Spleen (tissue), 11 donors: Measurements from ENCODE around the gene BMAL2. TPM values are rescaled to one million over a fixed set of nuclear protein-coding genes. Genes with fewer than 3 reads are reported as not detected.

Source experiments
- DNase-seq: peaks from one replicate; pipeline ENCODE4 v3.0.0-alpha.2; 2020
- H3K27ac ChIP-seq, 8 donors: fragments of 200-600 bp; sonication (generic) in 7 of 8; 1 replicate in 4 of 8; 2 replicates in 4 of 8; pipeline versions ENCODE4 v1.5.0 to v1.8.0; 2016 to 2021; ENCODE audit warnings: inconsistent platforms in 4 of 8, mild to moderate bottlenecking in 4 of 8, moderate library complexity in 1 of 8
- H3K27me3 ChIP-seq, 7 donors: fragments of 200-600 bp; sonication (generic) in 6 of 7; replicated peaks in 1 of 7; 1 replicate in 4 of 7; 2 replicates in 3 of 7; pipeline versions ENCODE4 v1.5.0 to v1.8.0; 2016 to 2021; ENCODE audit warnings: inconsistent platforms in 3 of 7, mild to moderate bottlenecking in 1 of 7
- H3K36me3 ChIP-seq, 6 donors: fragments of 200-600 bp; sonication (generic) in 5 of 6; 1 replicate in 4 of 6; 2 replicates in 2 of 6; pipeline versions ENCODE4 v1.5.0 to v1.8.0; 2016 to 2021; ENCODE audit warnings: inconsistent platforms in 2 of 6
- H3K4me1 ChIP-seq, 6 donors: fragments of 200-600 bp; sonication (generic) in 5 of 6; 1 replicate in 3 of 6; 2 replicates in 3 of 6; pipeline versions ENCODE4 v1.5.0 to v1.8.0; 2016 to 2021; ENCODE audit warnings: inconsistent platforms in 3 of 6
- H3K4me3 ChIP-seq, 8 donors: fragments of 200-600 bp; sonication (generic) in 7 of 8; 1 replicate in 4 of 8; 2 replicates in 4 of 8; pipeline versions ENCODE4 v1.5.0 to v1.8.0; 2016 to 2021; ENCODE audit warnings: inconsistent platforms in 4 of 8, mild to moderate bottlenecking in 4 of 8, moderate library complexity in 2 of 8
- H3K9me3 ChIP-seq, 8 donors: fragments of 200-600 bp; sonication (generic) in 7 of 8; 1 replicate in 4 of 8; 2 replicates in 4 of 8; pipeline versions ENCODE4 v1.5.0 to v1.8.0; 2016 to 2021; ENCODE audit warnings: inconsistent platforms in 4 of 8
- CTCF ChIP-seq, 11 experiments: fragments of 200-600 bp in 7 of 11; fragments of 450-650 bp in 4 of 11; sonication (generic) in 4 of 11; IDR thresholded peaks in 8 of 11; conservative IDR thresholded peaks in 3 of 11; 1 replicate in 7 of 11; 2 replicates in 4 of 11; pipeline versions ENCODE4 v1.4.0 to v1.8.0; 2016 to 2021; ENCODE audit warnings: antibody characterized with exemption in 11 of 11, inconsistent platforms in 4 of 11, mild to moderate bottlenecking in 1 of 11
- POLR2A ChIP-seq, 3 donors: fragments of 450-650 bp; IDR thresholded peaks; one replicate each; pipeline ENCODE4 v1.5.1; 2017; ENCODE audit warnings: antibody characterized with exemption in 3 of 3, mild to moderate bottlenecking in 1 of 3
- POLR2AphosphoS5 ChIP-seq, 3 donors: sonication (generic); formaldehyde crosslinking; IDR thresholded peaks; one replicate each; pipeline ENCODE4 v1.5.1; 2017; ENCODE audit warnings: antibody characterized with exemption in 3 of 3
- WGBS, 5 donors: extraction: QIAGEN DNeasy Blood & Tissue Kit in 3 of 5; methylation state at CpG; one replicate each; pipeline versions ENCODE4 v1.1.5 to v1.1.7; 2013 to 2018; 5-methylcytosine and 5-hydroxymethylcytosine counted together
- intact Hi-C: fragments of 100-400 bp; cut with DNase I; formaldehyde crosslinking; loops from one replicate; pipeline ENCODE4 v1.15.0; 2023; ENCODE audit warnings: low total_unique reads
- polyA plus RNA-seq, 3 donors: library from polyadenylated mRNA; stranded (reverse); fragments of 200-250 nt; gene quantifications; one replicate each; pipeline ENCODE4 v1.2.1, GENCODE V29; 2013
- total RNA-seq, 7 donors: library from RNA; depleted of rRNA in 3 of 7; stranded (reverse); fragments of >200 nt in 3 of 7; fragmentation: NEBNext Ultra II Directional in 4 of 7; extraction: Animal tissue kit (Norgen Biotek cat#: 25700) in 4 of 7; gene quantifications; one replicate each; pipeline versions ENCODE4 v1.1.0 to v1.2.1, GENCODE V29; 2016 to 2021
- donor health status: healthy with polysubstance abuse.
- donor health status: DM: no; HTN: no; CAD: no; lungs with moderate emphysema.
- donor health status: DM: no; HTN: no; CAD: no.
- donor health status: Bipolar disorder and iron deficiency.
- donor health status: healthy.
- donor health status: DM: no; HTN: no; CAD: no.
- donor health status: DM: yes; HTN: yes; CAD: no.

The BMAL2 gene
- total and polyA plus RNA-seq, 10 donors, result 0.67 to 3.7 (median 1.6) TPM

DNA sequence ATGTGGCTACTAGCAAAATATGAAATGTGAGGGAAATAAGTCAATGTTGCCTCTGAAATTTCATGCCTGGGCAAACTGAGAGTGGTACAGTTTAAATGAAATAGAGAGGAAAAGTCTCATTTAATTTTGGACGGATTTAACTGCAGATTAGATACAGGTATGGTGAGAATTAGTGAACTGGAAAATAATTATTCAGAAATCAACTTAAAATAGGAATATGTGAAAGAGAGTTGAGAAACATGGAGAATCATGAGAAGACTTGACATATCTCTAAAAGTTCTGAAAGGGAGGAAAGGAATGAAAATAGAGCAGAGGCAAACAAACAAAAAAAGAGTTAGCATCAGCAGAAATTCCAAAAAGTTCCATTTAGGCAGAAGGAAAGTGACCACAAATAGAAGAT lies 33.5 kb upstream of the BMAL2 start:
- H3K36me3 ChIP-seq, result peaks cover 0 to 70% (median 18%) of the 10 kb centered on the region in 6 donors
- no peak for DNase-seq
- 91 to 96% (median 95%) methylated on average over 1 of the region's 1 CpG for WGBS, 5 donors
- H3K9me3 ChIP-seq, result no peaks in the 10 kb centered on the region
- no peaks in the 10 kb centered on the region for H3K4me1 ChIP-seq
- intact Hi-C loops, result no loop called here
- no peak overlapping the region for H3K27ac ChIP-seq
- no peak overlapping the region for H3K4me3 ChIP-seq
- TF ChIP-seq POLR2A (IDR thresholded peaks at IDR 0.05) (no peak), CTCF (IDR thresholded peaks at IDR 0.05 in 8 of 11, conservative IDR thresholded peaks at IDR 0.05 in 3 of 11) (no peak), POLR2AphosphoS5 (IDR thresholded peaks at IDR 0.05) (no peak)
- no peaks in the 10 kb centered on the region for H3K27me3 ChIP-seq

DNA sequence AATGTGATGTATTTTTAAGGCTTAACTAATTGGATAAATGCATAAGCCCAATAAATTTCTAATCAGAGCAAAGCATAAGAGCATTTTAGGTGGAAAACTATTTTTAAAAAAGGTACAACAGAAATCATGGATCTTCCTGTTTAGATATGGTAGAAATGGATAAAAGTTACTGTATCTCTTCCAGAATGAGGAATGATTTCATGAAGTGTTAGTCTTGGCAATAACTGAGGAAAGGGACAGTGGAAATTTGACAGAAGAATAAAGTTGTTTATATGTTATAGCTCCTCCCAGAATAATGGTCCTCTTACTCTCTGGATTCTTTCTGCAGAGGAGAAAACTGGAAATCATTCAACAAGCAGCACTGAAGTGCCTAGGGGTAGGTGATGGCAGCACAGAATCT lies 32.4 kb upstream of the BMAL2 start:
- no peak for TF ChIP-seq POLR2AphosphoS5 (IDR thresholded peaks at IDR 0.05)
- TF ChIP-seq CTCF (IDR thresholded peaks at IDR 0.05 in 8 of 11, conservative IDR thresholded peaks at IDR 0.05 in 3 of 11), result no peak
- TF ChIP-seq POLR2A (IDR thresholded peaks at IDR 0.05), result no peak
- Histone ChIP-seq H3K27ac (no peak overlapping the region), H3K9me3 (no peaks in the 10 kb centered on the region), H3K27me3 (no peaks in the 10 kb centered on the region), H3K4me1 (no peaks in the 10 kb centered on the region), H3K36me3 (peaks cover 0 to 71% (median 18%) of the 10 kb centered on the region in 6 donors), H3K4me3 (no peak overlapping the region)
- intact Hi-C loops, result loop anchor here (10.0 kb wide), 1 partner anchor 155 kb away; no protein-coding TSS in a partner anchor
- no peak for DNase-seq

DNA sequence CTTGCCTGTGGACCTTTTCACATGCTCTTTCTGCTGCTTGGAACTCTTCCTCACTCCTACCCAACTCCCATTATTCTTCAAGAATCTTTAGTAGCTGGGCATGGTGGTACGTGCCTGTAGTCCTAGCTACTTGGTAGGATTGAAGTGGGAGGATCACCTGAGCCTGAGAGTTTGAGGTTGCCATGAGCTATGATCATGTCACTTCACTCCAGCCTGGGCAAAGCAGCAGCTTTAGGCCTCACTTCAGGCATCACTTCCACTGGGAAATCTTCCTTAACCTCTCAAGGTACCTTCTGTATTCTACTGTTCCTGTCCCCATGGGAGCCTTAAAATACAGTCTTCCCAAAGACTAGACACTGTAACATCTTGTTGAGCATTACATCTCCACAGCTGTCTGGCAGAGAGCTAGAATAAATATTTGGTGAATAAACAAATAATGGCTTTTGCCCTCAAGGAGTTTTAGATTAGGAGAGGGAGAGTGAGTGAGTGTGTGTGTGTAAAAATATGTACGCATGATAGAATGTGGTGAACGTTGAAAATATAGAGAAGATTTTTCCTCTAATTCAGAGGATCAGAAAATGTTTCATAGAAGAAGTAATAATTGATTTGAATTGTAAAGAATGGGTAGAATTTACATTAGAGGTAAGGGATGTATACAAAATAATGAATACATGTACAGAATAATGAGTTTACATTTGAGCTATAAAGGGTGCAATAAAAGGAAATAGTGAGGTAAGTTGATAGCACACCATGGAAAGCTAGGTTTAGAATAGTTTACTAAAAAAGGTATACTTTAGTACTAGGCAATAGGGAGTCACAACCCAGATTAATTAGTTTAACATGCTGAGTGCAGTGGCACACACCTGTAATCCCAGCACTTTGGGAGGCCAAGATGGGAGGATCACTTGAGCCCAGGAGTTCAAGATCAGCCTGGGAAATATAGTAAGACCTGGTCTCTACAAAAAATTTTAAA lies 29.2 kb upstream of the BMAL2 start:
- Histone ChIP-seq H3K36me3 (peaks cover 0 to 62% (median 15%) of the 10 kb centered on the region in 6 donors), H3K27me3 (no peaks in the 10 kb centered on the region), H3K4me3 (no peak overlapping the region), H3K4me1 (peaks cover 0 to 8% (median 0%) of the 10 kb centered on the region in 6 donors), H3K9me3 (no peaks in the 10 kb centered on the region), H3K27ac (no peak overlapping the region)
- 90 to 95% (median 95%) methylated on average over 3 of the region's 3 CpGs for WGBS, 5 donors
- no peak for TF ChIP-seq POLR2A (IDR thresholded peaks at IDR 0.05)
- no peak for TF ChIP-seq CTCF (IDR thresholded peaks at IDR 0.05 in 8 of 11, conservative IDR thresholded peaks at IDR 0.05 in 3 of 11)
- no peak for TF ChIP-seq POLR2AphosphoS5 (IDR thresholded peaks at IDR 0.05)
- intact Hi-C loops, result loop anchor here (10.0 kb wide), 1 partner anchor 159 kb away; no protein-coding TSS in a partner anchor
- DNase-seq, result no peak

DNA sequence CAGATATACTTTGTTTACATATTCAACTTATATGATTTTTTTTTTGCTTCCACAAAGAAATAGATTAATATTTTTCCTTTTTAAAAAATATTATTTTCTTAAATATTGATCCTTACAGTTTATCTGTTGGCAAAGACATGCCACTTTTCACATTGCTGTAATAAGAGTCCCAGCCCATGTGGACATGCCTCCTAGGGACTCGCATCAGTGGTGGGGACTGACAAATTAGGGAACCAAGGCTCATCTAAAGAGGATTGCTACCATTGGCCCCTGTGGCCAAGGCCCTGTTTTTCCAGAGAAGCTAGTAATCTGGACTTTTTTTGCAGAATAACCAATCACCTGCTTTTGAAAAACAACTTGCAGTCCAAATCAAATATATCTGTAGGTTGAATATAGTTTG lies 27.8 kb upstream of the BMAL2 start:
- intact Hi-C loops, result loop anchor here (5.0 to 10.0 kb wide), 2 partner anchors 160 to 293 kb away; partner anchors contain the start of gene TM7SF3
- 73 to 81% (median 79%) methylated on average over 1 of the region's 1 CpG for WGBS, 5 donors
- H3K9me3 ChIP-seq, result no peaks in the 10 kb centered on the region
- no peak overlapping the region for H3K27ac ChIP-seq
- H3K4me3 ChIP-seq, result no peak overlapping the region
- H3K27me3 ChIP-seq, result no peaks in the 10 kb centered on the region
- no peak for TF ChIP-seq POLR2A (IDR thresholded peaks at IDR 0.05)
- no peak for TF ChIP-seq CTCF (IDR thresholded peaks at IDR 0.05 in 8 of 11, conservative IDR thresholded peaks at IDR 0.05 in 3 of 11)
- TF ChIP-seq POLR2AphosphoS5 (IDR thresholded peaks at IDR 0.05), result no peak
- no peak for DNase-seq
- H3K4me1 ChIP-seq, result peaks cover 0 to 11% (median 2%) of the 10 kb centered on the region in 6 donors
- peaks cover 0 to 60% (median 20%) of the 10 kb centered on the region in 6 donors for H3K36me3 ChIP-seq
